ENCODE measurements around the gene FCHSD2. TPM values are rescaled to one million over a fixed set of nuclear protein-coding genes. Genes with fewer than 3 reads are reported as not detected.

The FCHSD2 gene
- total and polyA plus RNA-seq, 2 donors (not counting 1 experiment from before 2014, with no cell fraction given) = 19.5 to 40.6 TPM

DNA sequence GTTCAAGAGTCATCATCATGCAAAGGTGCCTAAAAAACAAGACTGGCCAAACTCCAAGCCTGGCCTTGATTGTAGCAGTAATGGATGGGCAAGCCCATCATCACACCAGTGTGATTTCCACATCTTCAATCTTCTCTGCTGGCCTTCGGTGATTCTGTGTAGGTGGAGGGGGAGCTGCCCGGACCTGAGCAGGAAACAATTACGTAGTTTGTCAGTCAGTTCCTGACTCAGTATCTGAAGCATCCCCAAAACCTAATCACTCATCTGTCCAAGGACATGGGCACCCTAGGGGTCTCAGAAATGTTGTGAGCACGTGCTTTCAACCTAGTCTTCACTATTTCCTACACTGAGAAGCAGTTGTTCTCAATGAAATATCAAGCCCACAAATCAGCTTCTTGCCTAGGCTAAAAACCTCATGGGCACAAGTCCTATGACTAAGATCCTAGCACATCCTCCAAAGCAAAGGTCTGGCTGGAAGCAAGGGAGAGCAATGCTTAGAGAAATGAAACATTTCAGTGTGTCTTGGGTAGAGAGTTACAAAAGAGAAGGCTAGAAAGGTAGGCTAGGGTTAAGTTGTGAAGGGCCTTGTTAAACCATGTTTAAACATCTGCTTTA is 303.3 kb downstream of the FCHSD2 start:
- Histone ChIP-seq H3K27ac (ENCODE audit: insufficient read depth, low read length) (no peak overlapping the region), H2AFZ (ENCODE audit: low read length) (no peak overlapping the region), H3K4me3 (replicated peaks in 1 of 4; ENCODE audit: control extremely low read depth in 1 of 4, insufficient read depth in 1 of 4, low read depth in 3 of 4, low read length in 4 of 4) (no peak overlapping the region), H3K4me1 (ENCODE audit: control insufficient read depth, extremely low read depth, insufficient read depth, low read length) (peaks cover 21% of the 10 kb centered on the region), H3K9ac (ENCODE audit: insufficient read depth, low read length) (no peak overlapping the region), H3K9me3 (ENCODE audit: control insufficient read depth, insufficient read depth, low read depth, low read length) (no peaks in the 10 kb centered on the region), H3K4me2 (ENCODE audit: extremely low read depth, insufficient read depth, low read length) (no peak overlapping the region), H4K20me1 (ENCODE audit: control insufficient read depth, extremely low read depth, insufficient read depth, low read length) (no peaks in the 10 kb centered on the region), H3K27me3 (ENCODE audit: control insufficient read depth, insufficient read depth, low read length) (no peaks in the 10 kb centered on the region), H3K79me2 (ENCODE audit: control insufficient read depth, insufficient read depth, low read length) (no peaks in the 10 kb centered on the region), H3K36me3 (ENCODE audit: control insufficient read depth, insufficient read depth, low read length) (no peaks in the 10 kb centered on the region)
- TF ChIP-seq CTCF (conservative IDR thresholded peaks at IDR 0.05 in 1 of 2, IDR thresholded peaks at IDR 0.05 in 1 of 2; ENCODE audit: low read depth in 1 of 2, low read length in 2 of 2) = no peak
- no peak for TF ChIP-seq EZH2 (IDR thresholded peaks at IDR 0.05; ENCODE audit: low read length, missing control alignments)
- DNase-seq (ENCODE audit: low read depth in 2 of 2) = peak in 1 of 2 donors; percentile 61

GRCh38 chr11:72836111-72836510 is 306.0 kb downstream of the FCHSD2 start:
- Histone ChIP-seq H3K27ac (ENCODE audit: insufficient read depth, low read length) (peak overlapping the region; percentile 53), H3K9ac (ENCODE audit: insufficient read depth, low read length) (no peak overlapping the region), H3K79me2 (ENCODE audit: control insufficient read depth, insufficient read depth, low read length) (no peaks in the 10 kb centered on the region), H3K9me3 (ENCODE audit: control insufficient read depth, insufficient read depth, low read depth, low read length) (no peaks in the 10 kb centered on the region), H4K20me1 (ENCODE audit: control insufficient read depth, extremely low read depth, insufficient read depth, low read length) (no peaks in the 10 kb centered on the region), H3K36me3 (ENCODE audit: control insufficient read depth, insufficient read depth, low read length) (no peaks in the 10 kb centered on the region), H3K4me1 (ENCODE audit: control insufficient read depth, extremely low read depth, insufficient read depth, low read length) (peaks cover 25% of the 10 kb centered on the region), H3K4me2 (ENCODE audit: extremely low read depth, insufficient read depth, low read length) (no peak overlapping the region), H2AFZ (ENCODE audit: low read length) (no peak overlapping the region), H3K4me3 (replicated peaks in 1 of 4; ENCODE audit: control extremely low read depth in 1 of 4, insufficient read depth in 1 of 4, low read depth in 3 of 4, low read length in 4 of 4) (no peak overlapping the region), H3K27me3 (ENCODE audit: control insufficient read depth, insufficient read depth, low read length) (no peaks in the 10 kb centered on the region)
- TF ChIP-seq CTCF (conservative IDR thresholded peaks at IDR 0.05 in 1 of 2, IDR thresholded peaks at IDR 0.05 in 1 of 2; ENCODE audit: low read depth in 1 of 2, low read length in 2 of 2) = no peak
- TF ChIP-seq EZH2 (IDR thresholded peaks at IDR 0.05; ENCODE audit: low read length, missing control alignments) = no peak
- peak in 1 of 2 donors; percentile 31 for DNase-seq (ENCODE audit: low read depth in 2 of 2)

DNA sequence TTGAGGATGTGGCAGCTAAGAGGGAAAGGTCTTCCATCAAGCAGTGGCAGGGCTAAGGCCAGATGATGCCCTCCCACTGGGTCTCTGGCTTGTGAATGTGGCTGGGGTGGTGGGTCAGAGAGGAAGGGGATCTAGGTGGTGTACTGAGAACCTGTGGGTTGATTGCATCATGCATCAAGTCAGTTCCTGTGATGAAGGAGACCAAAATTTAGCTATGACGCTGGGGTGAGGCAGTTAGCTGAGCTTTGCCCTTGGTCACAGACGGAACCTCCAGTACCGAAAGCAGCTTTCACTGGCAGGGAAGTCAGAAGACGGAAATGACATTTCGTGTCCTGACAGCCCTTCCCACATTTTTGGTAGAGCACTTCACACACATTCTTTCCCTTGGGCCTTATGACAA is 307.2 kb downstream of the FCHSD2 start:
- H3K4me2 ChIP-seq (ENCODE audit: extremely low read depth, insufficient read depth, low read length) = no peak overlapping the region
- H3K4me3 ChIP-seq (replicated peaks in 1 of 4; ENCODE audit: control extremely low read depth in 1 of 4, insufficient read depth in 1 of 4, low read depth in 3 of 4, low read length in 4 of 4) = no peak overlapping the region
- H3K27ac ChIP-seq (ENCODE audit: insufficient read depth, low read length) = peak overlapping the region; percentile 40
- DNase-seq (ENCODE audit: low read depth in 2 of 2) = no peak
- H3K27me3 ChIP-seq (ENCODE audit: control insufficient read depth, insufficient read depth, low read length) = no peaks in the 10 kb centered on the region
- H3K4me1 ChIP-seq (ENCODE audit: control insufficient read depth, extremely low read depth, insufficient read depth, low read length) = peaks cover 18% of the 10 kb centered on the region
- no peak overlapping the region for H3K9ac ChIP-seq (ENCODE audit: insufficient read depth, low read length)
- H4K20me1 ChIP-seq (ENCODE audit: control insufficient read depth, extremely low read depth, insufficient read depth, low read length) = no peaks in the 10 kb centered on the region
- no peaks in the 10 kb centered on the region for H3K9me3 ChIP-seq (ENCODE audit: control insufficient read depth, insufficient read depth, low read depth, low read length)
- no peaks in the 10 kb centered on the region for H3K79me2 ChIP-seq (ENCODE audit: control insufficient read depth, insufficient read depth, low read length)
- TF ChIP-seq EZH2 (IDR thresholded peaks at IDR 0.05; ENCODE audit: low read length, missing control alignments) = no peak
- TF ChIP-seq CTCF (conservative IDR thresholded peaks at IDR 0.05 in 1 of 2, IDR thresholded peaks at IDR 0.05 in 1 of 2; ENCODE audit: low read depth in 1 of 2, low read length in 2 of 2) = no peak
- H3K36me3 ChIP-seq (ENCODE audit: control insufficient read depth, insufficient read depth, low read length) = no peaks in the 10 kb centered on the region
- no peak overlapping the region for H2AFZ ChIP-seq (ENCODE audit: low read length)
